ENCODE results near the gene PALMD.

GRCh38 chr1:99629164-99629563 is 16.7 kb upstream of the PALMD start:
- TF ChIP-seq CTCF (IDR thresholded peaks at IDR 0.05; ENCODE audit: insufficient read depth, low read length) (no peak), GABPA (IDR thresholded peaks at IDR 0.05; ENCODE audit: low read depth) (no peak)
